ENCODE measurements around the gene SETD3.

Gene SETD3

GRCh38 chr14:99481745-99482099 lies 1.1 kb upstream of the SETD3 start:
- no peak for DNase-seq

GRCh38 chr14:99480917-99481744 lies 472 bp upstream of the SETD3 start, which contains the start of gene CCNK:
TSS of gene CCNK (plus strand) at chr14:99481409. CDS start at chr14:99492678, 11,269 bp downstream.
- peak; percentile 99 for DNase-seq

GRCh38 chr14:99479160-99479905 lies 1.3 kb downstream of the SETD3 start:
- DNase-seq: no peak

GRCh38 chr14:99478128-99478527 lies 2.5 kb downstream of the SETD3 start:
- DNase-seq: no peak

GRCh38 chr14:99476864-99477263 lies 3.8 kb downstream of the SETD3 start:
- no peak for DNase-seq

GRCh38 chr14:99475660-99476059 lies 5.0 kb downstream of the SETD3 start:
- no peak for DNase-seq

GRCh38 chr14:99475179-99475578 lies 5.5 kb downstream of the SETD3 start:
- DNase-seq: no peak

- no peak for DNase-seq
Observed at GRCh38 chr14:99473458-99473857, 7.2 kb downstream of the SETD3 start.

- DNase-seq: no peak
Observed at GRCh38 chr14:99472937-99473336, 7.7 kb downstream of the SETD3 start.

- no peak for DNase-seq
Observed at GRCh38 chr14:99471731-99472130, 8.9 kb downstream of the SETD3 start.

- DNase-seq: no peak
Observed at GRCh38 chr14:99468836-99469592, 11.6 kb downstream of the SETD3 start.

GRCh38 chr14:99468081-99468480 lies 12.6 kb downstream of the SETD3 start:
- no peak for DNase-seq

- DNase-seq: no peak
Observed at GRCh38 chr14:99467336-99468078, 13.2 kb downstream of the SETD3 start.

GRCh38 chr14:99466758-99467157 lies 13.9 kb downstream of the SETD3 start:
- DNase-seq: no peak

- DNase-seq: no peak
Observed at GRCh38 chr14:99465288-99465687, 15.4 kb downstream of the SETD3 start.

GRCh38 chr14:99463974-99464373 lies 16.7 kb downstream of the SETD3 start:
- DNase-seq: no peak

- DNase-seq: no peak
Observed at GRCh38 chr14:99462210-99462609, 18.4 kb downstream of the SETD3 start.

- DNase-seq: no peak
Observed at GRCh38 chr14:99461411-99462085, 19.1 kb downstream of the SETD3 start.

GRCh38 chr14:99460793-99461192 lies 19.9 kb downstream of the SETD3 start:
- no peak for DNase-seq

GRCh38 chr14:99459481-99460100 lies 21.1 kb downstream of the SETD3 start:
- no peak for DNase-seq

GRCh38 chr14:99454246-99454645 lies 26.4 kb downstream of the SETD3 start:
- no peak for DNase-seq

- no peak for DNase-seq
Observed at GRCh38 chr14:99452968-99453367, 27.7 kb downstream of the SETD3 start.
